ENCODE results near the gene MIA. TPM values are rescaled to one million over a fixed set of nuclear protein-coding genes. Genes with fewer than 3 reads are reported as not detected.
"Not testable (repeated sequence)": the region's sequence is repeated elsewhere in the genome, so short reads cannot be mapped to it uniquely, and the experiment has no call there.

Gene MIA
- total RNA-seq, 2 donors from 2014 or later, result 0.97 to 1.8 TPM

- DNase-seq (no peak), ATAC-seq (no peak)
- intact Hi-C loops (cut with DNase I), result no loop called here
Observed at GRCh38 chr19:40776364-40776763, 1.0 kb downstream of the MIA start.

DNA sequence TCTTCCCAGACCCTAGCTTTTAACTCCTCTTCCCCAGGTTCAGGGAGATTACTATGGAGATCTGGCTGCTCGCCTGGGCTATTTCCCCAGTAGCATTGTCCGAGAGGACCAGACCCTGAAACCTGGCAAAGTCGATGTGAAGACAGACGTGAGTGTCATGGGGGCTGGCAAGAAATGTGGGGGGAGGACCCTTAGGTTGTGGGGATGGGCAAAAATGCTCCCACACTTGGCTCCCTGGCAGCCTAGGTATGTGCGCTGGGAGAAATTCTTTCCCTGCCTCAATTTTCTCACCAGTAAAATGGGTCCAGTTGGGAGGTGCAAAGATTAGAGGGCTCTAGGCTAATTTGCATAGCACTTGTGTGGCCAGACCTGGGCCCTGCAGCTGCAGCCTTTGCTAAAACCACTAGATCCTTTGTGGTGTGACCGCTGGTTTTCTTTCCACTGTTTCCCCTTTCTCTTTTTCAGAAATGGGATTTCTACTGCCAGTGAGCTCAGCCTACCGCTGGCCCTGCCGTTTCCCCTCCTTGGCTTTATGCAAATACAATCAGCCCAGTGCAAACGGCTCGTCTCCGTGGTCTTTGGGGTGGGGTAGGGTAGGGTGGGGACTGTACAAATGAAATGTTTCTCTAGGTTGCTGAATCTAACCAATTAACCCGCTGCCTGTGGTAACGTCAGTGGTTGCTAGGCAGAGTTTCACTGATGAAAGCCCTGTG, 1.8 kb downstream of the MIA start:
- peak; percentile 87 for DNase-seq
- peak; percentile 83 to 85 for ATAC-seq
- intact Hi-C loops (cut with DNase I), result no loop called here

- intact Hi-C loops (cut with DNase I), result no loop called here
- DNase-seq (no peak), ATAC-seq (no peak)
Observed at GRCh38 chr19:40777645-40777936, 2.3 kb downstream of the MIA start.

GRCh38 chr19:40777937-40778705, 2.8 kb downstream of the MIA start, which contains the start of gene RAB4B:
Gene RAB4B (plus strand): TSS chr19:40778247. CDS start chr19:40778376, 129 bp downstream.
- ATAC-seq (peak; percentile 95 to 97), DNase-seq (peak; percentile 100)
- intact Hi-C loops (cut with DNase I), result no loop called here

DNA sequence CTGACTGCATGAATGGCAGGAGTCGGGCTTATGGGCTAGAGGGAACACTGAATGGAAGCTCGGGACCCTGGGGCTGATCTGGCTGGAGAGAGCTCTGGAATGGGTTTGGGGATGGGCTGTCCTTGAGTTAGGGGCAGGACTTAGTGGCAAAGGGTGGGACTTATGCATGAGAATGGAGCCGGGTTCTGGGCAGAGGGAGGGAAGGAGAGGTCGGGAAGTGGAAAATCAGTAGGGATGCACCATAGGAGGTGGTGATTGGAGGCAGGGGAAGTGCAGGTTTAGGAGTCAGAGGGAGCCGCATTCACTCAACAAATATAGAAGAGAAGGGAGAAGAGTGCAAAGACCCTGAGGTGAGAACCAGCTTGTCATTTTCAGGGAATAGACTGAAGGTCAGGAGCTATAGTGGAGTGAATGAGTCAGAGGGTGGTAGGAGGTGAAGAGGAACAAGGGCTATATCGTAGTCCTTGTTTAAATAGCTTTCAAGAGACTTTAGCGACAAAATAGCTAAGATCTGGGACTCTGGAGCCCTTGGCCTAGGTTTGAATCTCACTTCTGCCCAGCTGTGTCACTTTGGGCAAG, 3.5 kb downstream of the MIA start:
- ATAC-seq, result no peak
- intact Hi-C loops (cut with DNase I), result no loop called here

DNA sequence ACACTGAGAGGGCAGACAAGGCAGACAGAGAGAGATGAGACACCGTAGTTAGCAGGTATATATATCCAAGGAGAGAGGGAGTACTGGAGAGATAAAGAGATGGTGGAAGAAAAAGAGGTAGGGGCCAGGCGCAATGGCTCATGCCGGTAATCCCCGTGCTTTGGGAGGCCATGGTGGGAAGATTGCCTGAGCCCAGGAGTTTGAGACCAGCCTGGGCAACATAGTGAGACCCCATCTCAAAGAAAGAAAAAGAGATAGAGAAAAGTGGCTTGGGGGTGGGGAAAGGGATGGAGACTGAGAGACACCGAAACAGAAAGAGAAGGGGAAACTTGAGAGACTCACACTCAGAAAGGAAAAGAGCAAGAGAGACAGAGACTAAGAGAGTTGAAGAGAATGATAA, 5.3 kb downstream of the MIA start:
- no peak for ATAC-seq
- intact Hi-C loops (cut with DNase I), result no loop called here
- no peak for DNase-seq

More for the DNA sequence above, 3.5 kb downstream of the MIA start:
- no peak for DNase-seq

- DNase-seq (no peak), ATAC-seq (no peak)
- intact Hi-C loops (cut with DNase I), result no loop called here
Observed at GRCh38 chr19:40781140-40781539, 5.8 kb downstream of the MIA start.

DNA sequence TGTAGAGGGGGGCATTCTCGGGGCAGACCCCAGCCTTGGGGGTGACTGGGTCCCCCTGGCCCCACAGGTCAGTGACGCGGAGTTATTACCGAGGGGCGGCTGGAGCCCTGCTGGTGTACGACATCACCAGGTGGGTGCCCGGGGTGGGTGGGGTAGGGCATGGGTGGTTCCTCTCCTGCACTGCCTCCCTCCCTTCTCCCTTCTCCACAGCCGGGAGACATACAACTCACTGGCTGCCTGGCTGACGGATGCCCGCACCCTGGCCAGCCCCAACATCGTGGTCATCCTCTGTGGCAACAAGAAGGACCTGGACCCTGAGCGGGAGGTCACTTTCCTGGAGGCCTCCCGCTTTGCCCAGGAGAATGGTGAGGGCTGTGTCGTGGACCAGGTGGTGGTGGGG, 8.4 kb downstream of the MIA start:
- intact Hi-C loops (cut with DNase I), result no loop called here
- DNase-seq (no peak), ATAC-seq (no peak)

- DNase-seq; ATAC-seq; intact Hi-C loops (cut with DNase I): not testable (repeated sequence)
Observed at GRCh38 chr19:40784146-40784545, 8.8 kb downstream of the MIA start.

DNA sequence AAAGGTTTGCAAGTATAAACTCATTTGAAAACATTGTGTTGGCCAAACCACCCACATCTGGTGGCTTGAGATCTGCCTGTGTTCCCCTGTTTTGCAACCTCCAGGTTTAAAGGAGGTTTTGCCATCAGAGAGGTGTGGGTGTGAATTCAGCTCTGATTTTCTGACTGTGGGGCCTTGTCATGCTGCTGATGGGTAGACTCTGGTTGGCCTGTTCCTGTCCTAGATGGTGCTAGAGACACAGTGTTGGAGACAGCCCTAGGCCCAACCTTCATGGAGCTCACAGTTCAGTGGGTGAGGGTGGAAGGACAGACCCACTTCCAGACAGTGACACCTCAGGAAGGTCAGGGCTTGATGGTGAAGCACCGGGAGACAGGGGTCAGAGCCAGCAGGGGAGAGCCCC, 10.2 kb downstream of the MIA start:
- intact Hi-C loops (cut with DNase I), result no loop called here
- DNase-seq, result no peak
- no peak for ATAC-seq

- DNase-seq (no peak), ATAC-seq (no peak)
- intact Hi-C loops (cut with DNase I), result no loop called here
Observed at GRCh38 chr19:40786060-40787037, 11.0 kb downstream of the MIA start.

- DNase-seq (no peak), ATAC-seq (peak in 1 of 2 donors; percentile 30)
- intact Hi-C loops (cut with DNase I), result no loop called here
Observed at GRCh38 chr19:40791349-40791748, 16.0 kb downstream of the MIA start.

- DNase-seq, result no peak
Observed at GRCh38 chr19:40791996-40792395, 16.7 kb downstream of the MIA start.

DNA sequence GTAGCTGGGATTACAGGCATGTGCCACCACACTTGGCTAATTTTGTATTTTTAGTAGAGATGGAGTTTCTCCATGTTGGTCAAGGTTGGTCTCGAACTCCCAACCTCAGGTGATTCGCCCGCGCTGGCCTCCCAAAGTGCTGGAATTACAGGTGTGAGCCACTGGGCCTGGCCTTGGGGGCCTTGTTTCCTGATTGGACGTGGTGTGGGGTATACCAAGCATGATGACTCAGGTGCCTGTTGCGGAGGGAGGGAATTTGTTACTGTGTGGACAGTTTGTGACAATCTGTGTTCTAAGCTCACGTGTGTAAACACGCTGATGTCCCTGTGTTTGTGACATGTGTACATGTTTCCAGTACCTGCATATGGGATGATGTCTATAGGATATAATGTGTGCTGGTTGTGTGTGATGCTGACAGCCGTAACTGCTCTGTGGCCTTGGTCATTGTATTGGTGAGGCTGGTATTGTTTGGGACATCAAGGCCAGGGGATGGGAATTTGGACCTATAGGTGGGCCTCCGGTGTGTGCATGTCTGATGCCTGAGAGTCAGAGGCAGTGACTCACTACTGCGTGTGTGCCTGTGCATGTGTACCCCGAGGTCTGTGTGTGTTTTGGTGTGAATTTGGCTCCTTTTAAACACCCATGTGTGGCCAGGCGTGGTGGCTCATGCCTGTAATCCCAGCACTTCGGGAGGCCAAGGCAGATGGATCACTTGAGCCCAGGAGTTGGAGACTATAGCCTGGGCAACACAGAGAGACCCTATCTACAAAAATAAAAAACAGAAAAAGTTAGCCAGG, 22.0 kb downstream of the MIA start:
- ATAC-seq (no peak), DNase-seq (no peak)
- intact Hi-C loops (cut with DNase I), result no loop called here

More at GRCh38 chr19:40791996-40792395, 16.7 kb downstream of the MIA start:
- intact Hi-C loops (cut with DNase I), result no loop called here
- no peak for ATAC-seq

DNA sequence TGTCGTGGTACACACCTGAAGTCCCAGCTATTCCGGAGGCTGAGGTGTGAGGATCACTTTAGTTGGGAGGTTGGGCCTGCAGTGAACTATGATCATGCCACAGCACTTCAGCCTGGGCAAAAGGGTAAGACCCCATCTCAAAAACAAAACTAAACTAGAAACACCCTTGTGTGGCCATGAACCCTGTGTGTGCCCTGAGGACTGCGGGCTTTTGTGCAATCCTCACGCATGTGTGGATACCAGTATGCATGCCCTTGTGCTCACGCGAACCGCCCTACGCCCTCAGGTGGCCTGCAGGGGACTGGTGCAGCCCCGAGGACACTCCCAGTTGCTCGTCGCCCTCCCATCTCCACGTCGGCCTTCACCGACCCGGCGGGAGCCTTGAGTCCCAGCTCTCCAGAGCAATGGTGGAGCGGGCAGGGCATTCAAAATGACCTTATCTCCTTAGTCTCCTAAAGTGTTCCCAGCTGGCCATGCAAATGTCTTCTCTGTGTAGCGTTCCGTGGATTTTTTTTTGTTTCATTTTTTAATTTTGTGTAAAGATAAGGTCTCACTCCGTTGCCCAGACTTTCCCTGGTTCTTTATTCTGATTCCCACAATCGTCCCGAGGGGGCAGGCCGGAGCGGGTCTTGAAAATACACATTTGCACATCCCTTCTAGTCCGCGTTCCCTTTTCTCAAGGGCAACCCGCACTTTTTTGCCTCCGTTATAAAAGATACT, 22.8 kb downstream of the MIA start:
- ATAC-seq (peak; percentile 28), DNase-seq (peak; percentile 75)
- intact Hi-C loops (cut with DNase I), result no loop called here

GRCh38 chr19:40798683-40799557, 23.6 kb downstream of the MIA start, which contains the start of gene EGLN2:
Gene EGLN2 (plus strand): TSS chr19:40799191. CDS start chr19:40800573, 1,382 bp downstream.
- peak; percentile 88 to 91 for ATAC-seq
- intact Hi-C loops (cut with DNase I), result no loop called here

More at GRCh38 chr19:40798683-40799557, 23.6 kb downstream of the MIA start, which contains the start of gene EGLN2:
- peak; percentile 100 for DNase-seq

All from left cardiac atrium (tissue), 4 donors.